Spleen (tissue), 7 donors: ENCODE data around the gene PHF21A.

ENCODE experiments used
- POLR2AphosphoS5 ChIP-seq, 3 donors: sonication (generic); formaldehyde crosslinking; IDR thresholded peaks; one replicate each; pipeline ENCODE4 v1.5.1; 2017; ENCODE audit warnings: antibody characterized with exemption in 3 of 3
- TF ChIP-seq, protein P1 (sequence below), 11 experiments: fragments of 200-600 bp in 7 of 11; fragments of 450-650 bp in 4 of 11; sonication (generic) in 4 of 11; IDR thresholded peaks in 8 of 11; conservative IDR thresholded peaks in 3 of 11; 1 replicate in 7 of 11; 2 replicates in 4 of 11; pipeline versions ENCODE4 v1.4.0 to v1.8.0; 2016 to 2021; ENCODE audit warnings: antibody characterized with exemption in 11 of 11, inconsistent platforms in 4 of 11, mild to moderate bottlenecking in 1 of 11
- donor health status: DM: no; HTN: no; CAD: no; lungs with moderate emphysema.
- donor health status: DM: no; HTN: no; CAD: no.
- donor health status: DM: no; HTN: no; CAD: no.

- TF ChIP-seq, protein P1, sequence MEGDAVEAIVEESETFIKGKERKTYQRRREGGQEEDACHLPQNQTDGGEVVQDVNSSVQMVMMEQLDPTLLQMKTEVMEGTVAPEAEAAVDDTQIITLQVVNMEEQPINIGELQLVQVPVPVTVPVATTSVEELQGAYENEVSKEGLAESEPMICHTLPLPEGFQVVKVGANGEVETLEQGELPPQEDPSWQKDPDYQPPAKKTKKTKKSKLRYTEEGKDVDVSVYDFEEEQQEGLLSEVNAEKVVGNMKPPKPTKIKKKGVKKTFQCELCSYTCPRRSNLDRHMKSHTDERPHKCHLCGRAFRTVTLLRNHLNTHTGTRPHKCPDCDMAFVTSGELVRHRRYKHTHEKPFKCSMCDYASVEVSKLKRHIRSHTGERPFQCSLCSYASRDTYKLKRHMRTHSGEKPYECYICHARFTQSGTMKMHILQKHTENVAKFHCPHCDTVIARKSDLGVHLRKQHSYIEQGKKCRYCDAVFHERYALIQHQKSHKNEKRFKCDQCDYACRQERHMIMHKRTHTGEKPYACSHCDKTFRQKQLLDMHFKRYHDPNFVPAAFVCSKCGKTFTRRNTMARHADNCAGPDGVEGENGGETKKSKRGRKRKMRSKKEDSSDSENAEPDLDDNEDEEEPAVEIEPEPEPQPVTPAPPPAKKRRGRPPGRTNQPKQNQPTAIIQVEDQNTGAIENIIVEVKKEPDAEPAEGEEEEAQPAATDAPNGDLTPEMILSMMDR (IDR thresholded peaks at IDR 0.05 in 8 of 11, conservative IDR thresholded peaks at IDR 0.05 in 3 of 11) = no peak
- no peak for TF ChIP-seq POLR2AphosphoS5 (IDR thresholded peaks at IDR 0.05)
Observed at GRCh38 chr11:45897556-45897955, 223.7 kb downstream of the PHF21A start.
